ENCODE measurements around the gene LGALS3BP. TPM values are rescaled to one million over a fixed set of nuclear protein-coding genes. Genes with fewer than 3 reads are reported as not detected.

LGALS3BP gene
- total RNA-seq, 1 donor from 2014 or later = 373 TPM

- Mint-ChIP-seq H3K36me3 (no peaks in the 10 kb centered on the region), H3K27ac (no peak overlapping the region), H3K4me3 (no peak overlapping the region), H3K27me3 (ENCODE audit: low read depth) (no peaks in the 10 kb centered on the region), H3K4me1 (peaks cover 15% of the 10 kb centered on the region), H3K9me3 (peaks cover 12% of the 10 kb centered on the region)
- TF ChIP-seq, protein P1, sequence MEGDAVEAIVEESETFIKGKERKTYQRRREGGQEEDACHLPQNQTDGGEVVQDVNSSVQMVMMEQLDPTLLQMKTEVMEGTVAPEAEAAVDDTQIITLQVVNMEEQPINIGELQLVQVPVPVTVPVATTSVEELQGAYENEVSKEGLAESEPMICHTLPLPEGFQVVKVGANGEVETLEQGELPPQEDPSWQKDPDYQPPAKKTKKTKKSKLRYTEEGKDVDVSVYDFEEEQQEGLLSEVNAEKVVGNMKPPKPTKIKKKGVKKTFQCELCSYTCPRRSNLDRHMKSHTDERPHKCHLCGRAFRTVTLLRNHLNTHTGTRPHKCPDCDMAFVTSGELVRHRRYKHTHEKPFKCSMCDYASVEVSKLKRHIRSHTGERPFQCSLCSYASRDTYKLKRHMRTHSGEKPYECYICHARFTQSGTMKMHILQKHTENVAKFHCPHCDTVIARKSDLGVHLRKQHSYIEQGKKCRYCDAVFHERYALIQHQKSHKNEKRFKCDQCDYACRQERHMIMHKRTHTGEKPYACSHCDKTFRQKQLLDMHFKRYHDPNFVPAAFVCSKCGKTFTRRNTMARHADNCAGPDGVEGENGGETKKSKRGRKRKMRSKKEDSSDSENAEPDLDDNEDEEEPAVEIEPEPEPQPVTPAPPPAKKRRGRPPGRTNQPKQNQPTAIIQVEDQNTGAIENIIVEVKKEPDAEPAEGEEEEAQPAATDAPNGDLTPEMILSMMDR (IDR thresholded peaks at IDR 0.05; ENCODE audit: unreplicated experiment) = no peak
- DNase-seq (ENCODE audit: low spot score in 2 of 2, unreplicated experiment in 2 of 2) = no peak
Measured at GRCh38 chr17:78954684-78955083, 25.0 kb downstream of the LGALS3BP start.

- Mint-ChIP-seq H3K9me3 (peaks cover 12% of the 10 kb centered on the region), H3K27ac (no peak overlapping the region), H3K36me3 (no peaks in the 10 kb centered on the region), H3K27me3 (ENCODE audit: low read depth) (no peaks in the 10 kb centered on the region), H3K4me1 (peaks cover 15% of the 10 kb centered on the region), H3K4me3 (no peak overlapping the region)
- TF ChIP-seq, protein P1 (IDR thresholded peaks at IDR 0.05; ENCODE audit: unreplicated experiment) = no peak
- DNase-seq (ENCODE audit: low spot score in 2 of 2, unreplicated experiment in 2 of 2) = no peak
Measured at GRCh38 chr17:78953356-78954350, 26.1 kb downstream of the LGALS3BP start.

DNA sequence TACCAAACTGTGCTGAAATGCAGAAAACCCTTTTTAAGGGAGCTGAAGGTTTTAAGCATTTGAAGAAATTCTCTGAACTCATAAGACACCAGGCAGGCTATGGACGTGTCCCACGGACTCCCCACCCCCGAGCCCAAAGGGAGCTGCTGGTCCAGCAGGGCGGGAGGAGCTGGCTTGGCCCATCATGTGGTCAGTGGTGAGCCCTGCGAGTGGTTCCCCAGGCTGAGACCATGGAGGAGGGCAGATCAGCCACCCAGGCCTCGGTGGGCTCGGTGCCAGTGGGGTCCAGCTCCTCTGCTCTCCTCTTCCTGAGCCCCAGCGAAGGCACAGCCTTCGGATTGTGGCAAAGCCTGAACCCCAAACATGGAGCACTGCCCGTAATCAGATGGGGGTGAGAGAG is 27.0 kb downstream of the LGALS3BP start:
- DNase-seq (ENCODE audit: low spot score in 2 of 2, unreplicated experiment in 2 of 2) = no peak
- Mint-ChIP-seq H3K4me3 (no peak overlapping the region), H3K27me3 (ENCODE audit: low read depth) (no peaks in the 10 kb centered on the region), H3K36me3 (no peaks in the 10 kb centered on the region), H3K27ac (peak overlapping the region; percentile 66), H3K4me1 (peaks cover 16% of the 10 kb centered on the region), H3K9me3 (peaks cover 12% of the 10 kb centered on the region)
- TF ChIP-seq, protein P1 (IDR thresholded peaks at IDR 0.05; ENCODE audit: unreplicated experiment) = no peak

GRCh38 chr17:78951967-78952551 is 27.7 kb downstream of the LGALS3BP start:
- peaks cover 21% of the 10 kb centered on the region for H3K4me1 Mint-ChIP-seq
- H3K36me3 Mint-ChIP-seq = no peaks in the 10 kb centered on the region
- no peaks in the 10 kb centered on the region for H3K27me3 Mint-ChIP-seq (ENCODE audit: low read depth)
- no peak for DNase-seq (ENCODE audit: low spot score in 2 of 2, unreplicated experiment in 2 of 2)
- H3K27ac Mint-ChIP-seq = peak overlapping the region; percentile 66
- peaks cover 12% of the 10 kb centered on the region for H3K9me3 Mint-ChIP-seq
- TF ChIP-seq, protein P1 (IDR thresholded peaks at IDR 0.05; ENCODE audit: unreplicated experiment) = no peak
- no peak overlapping the region for H3K4me3 Mint-ChIP-seq

DNA sequence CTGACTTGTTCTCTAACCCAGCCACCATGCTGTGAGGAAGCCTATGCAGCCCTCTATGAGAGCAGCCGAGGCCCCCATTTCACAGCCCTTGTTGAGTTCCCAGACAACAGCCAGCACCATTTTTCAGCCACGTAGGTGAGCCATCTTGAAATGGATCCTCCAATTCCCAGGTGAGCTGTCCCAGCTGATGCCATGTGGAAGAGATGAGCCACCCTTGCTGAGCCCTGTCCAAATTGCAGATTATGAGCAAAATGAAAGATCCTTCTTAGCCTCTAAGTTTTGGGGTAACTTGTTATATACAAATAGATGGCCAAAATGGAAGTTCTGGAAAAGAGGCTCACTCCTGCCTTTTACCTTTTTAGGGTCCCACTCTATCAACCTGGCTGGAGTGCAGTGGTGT is 28.9 kb downstream of the LGALS3BP start:
- Mint-ChIP-seq H3K36me3 (no peaks in the 10 kb centered on the region), H3K9me3 (peaks cover 12% of the 10 kb centered on the region), H3K27me3 (ENCODE audit: low read depth) (no peaks in the 10 kb centered on the region), H3K27ac (no peak overlapping the region), H3K4me1 (peaks cover 23% of the 10 kb centered on the region), H3K4me3 (no peak overlapping the region)
- DNase-seq (ENCODE audit: low spot score in 2 of 2, unreplicated experiment in 2 of 2) = no peak
- TF ChIP-seq, protein P1 (IDR thresholded peaks at IDR 0.05; ENCODE audit: unreplicated experiment) = no peak
